Caco-2 (cell line): ENCODE data around the gene MT2A. TPM values are rescaled to one million over a fixed set of nuclear protein-coding genes. Genes with fewer than 3 reads are reported as not detected.
A peak's percentile ranks its signal among the peaks of the same experiment; 100 is the strongest.

Experiments used
- BruUV-seq: library from RNA; stranded (reverse); fragments of 400-500 nt; replicated peaks from 2 replicates; lab custom pipeline; 2021; lab: Mats Ljungman, UMichigan
- CTCF ChIA-PET: fragments of 300-600 bp; sonication (Branson Sonifier 250); formaldehyde crosslinking; loops from one replicate; lab custom pipeline; 2022; ENCODE audit warnings: antibody characterized with exemption; lab: Charles Lee
- POLR2A ChIA-PET: fragments of 300-600 bp; sonication (Branson Sonifier 250); formaldehyde crosslinking; loops from one replicate; lab custom pipeline; 2022; ENCODE audit warnings: antibody characterized with exemption; lab: Charles Lee
- DNase-seq, 2 experiments: peaks; one replicate each; pipeline versions ENCODE4 v3.0.0 to v3.0.0-alpha.2; 2020 to 2022
- H3K27me3 ChIP-seq: replicated peaks from 2 replicates; pipeline ENCODE4 v1.6.0; 2011; ENCODE audit warnings: low read length; ENCODE audit not compliant: control insufficient read depth, insufficient read depth
- H3K36me3 ChIP-seq: 2 replicates; pipeline ENCODE4 v1.5.1; 2011; ENCODE audit warnings: low read length; ENCODE audit not compliant: control insufficient read depth, insufficient read depth
- H3K4me1 ChIP-seq: fragments of 250-450 bp; sonication (Bioruptor Pico); 2 replicates; pipeline ENCODE4 v1.5.1; 2020; ENCODE audit warnings: mild to moderate bottlenecking
- H3K4me3 ChIP-seq: 2 replicates; pipeline ENCODE4 v1.5.1; 2011; ENCODE audit warnings: low read depth, mild to moderate bottlenecking, control low read depth, low read length
- H3K9me3 ChIP-seq: fragments of 250-450 bp; sonication (Bioruptor Pico); 2 replicates; pipeline ENCODE4 v1.5.1; 2020; ENCODE audit warnings: mild to moderate bottlenecking, moderate library complexity
- H3K27ac Mint-ChIP-seq: one replicate; pipeline ENCODE4 v1.8.0; 2022; ENCODE audit warnings: mixed read lengths; ENCODE audit not compliant: unreplicated experiment
- H3K27me3 Mint-ChIP-seq: one replicate; pipeline ENCODE4 v1.8.0; 2022; ENCODE audit warnings: mixed read lengths; ENCODE audit not compliant: insufficient read depth, unreplicated experiment
- H3K36me3 Mint-ChIP-seq: one replicate; pipeline ENCODE4 v1.8.0; 2022; ENCODE audit warnings: mild to moderate bottlenecking, mixed read lengths; ENCODE audit not compliant: insufficient read depth, unreplicated experiment
- H3K4me1 Mint-ChIP-seq: one replicate; pipeline ENCODE4 v1.8.0; 2022; ENCODE audit warnings: low read depth, mixed read lengths; ENCODE audit not compliant: unreplicated experiment
- H3K4me3 Mint-ChIP-seq: one replicate; pipeline ENCODE4 v1.8.0; 2022; ENCODE audit warnings: mild to moderate bottlenecking, moderate library complexity, mixed read lengths; ENCODE audit not compliant: unreplicated experiment
- H3K9me3 Mint-ChIP-seq: one replicate; pipeline ENCODE4 v1.8.0; 2022; ENCODE audit warnings: mixed read lengths; ENCODE audit not compliant: unreplicated experiment
- intact Hi-C: fragments of 100-400 bp; cut with micrococcal nuclease; formaldehyde crosslinking; loops from one replicate; pipeline ENCODE4 v1.10.0; 2022; ENCODE audit not compliant: unreplicated experiment
- total RNA-seq: library from RNA; stranded (reverse); gene quantifications from 2 replicates; pipeline ENCODE4 v1.2.3, GENCODE V29; 2022
- TF ChIP-seq, protein P1 (sequence below), 2 experiments: fragments of 200-600 bp in 1 of 2; IDR thresholded peaks; 1 replicate in 1 of 2; 2 replicates in 1 of 2; pipeline versions ENCODE4 v1.5.1 to v1.8.0; 2011 to 2022; ENCODE audit warnings: antibody characterized with exemption in 1 of 2, control low read depth in 1 of 2, inconsistent platforms in 1 of 2, low read depth in 1 of 2, low read length in 1 of 2, mild to moderate bottlenecking in 1 of 2, moderate library complexity in 1 of 2; ENCODE audit not compliant: insufficient read depth in 1 of 2, severe bottlenecking in 1 of 2, unreplicated experiment in 1 of 2

MT2A gene
- total RNA-seq, 1 experiment from 2014 or later = 10.5 TPM

DNA sequence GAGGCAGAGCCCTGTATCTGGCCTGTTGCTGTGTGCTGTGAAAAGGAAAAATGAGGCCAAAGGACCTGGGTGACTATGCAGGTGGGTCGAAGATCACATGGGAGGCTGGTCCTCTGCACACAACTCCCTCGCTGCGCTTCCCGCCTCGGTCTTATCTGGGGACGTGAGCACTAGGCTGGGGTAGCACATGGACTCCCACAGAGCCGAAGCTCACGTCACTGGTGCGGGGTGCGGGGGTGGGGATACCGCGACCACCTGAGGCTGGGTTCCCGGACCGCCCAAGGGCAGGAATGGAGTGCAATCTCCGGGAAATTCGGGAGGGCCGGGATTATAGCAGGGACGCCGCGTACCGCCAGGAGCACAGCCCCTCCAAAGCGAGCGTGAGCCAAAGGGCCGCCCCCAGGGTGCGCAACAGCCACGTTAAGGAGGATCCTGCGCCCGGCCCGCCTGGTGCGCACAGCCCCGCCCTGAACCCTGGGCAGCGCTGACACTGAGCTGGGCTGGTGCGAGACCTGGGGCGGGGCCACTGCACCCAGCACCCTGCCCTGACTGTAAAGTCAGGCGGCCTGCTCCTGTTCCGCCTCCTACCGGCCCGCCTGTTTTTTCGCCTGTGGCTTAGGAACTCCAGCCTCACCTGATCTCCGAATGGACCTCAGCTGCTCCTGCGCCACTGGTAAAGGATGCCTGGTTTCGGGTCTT, 34.8 kb downstream of the MT2A start:
- DNase-seq = peak; percentile 54 to 63
- no peaks in the 10 kb centered on the region for H3K36me3 Mint-ChIP-seq
- Histone ChIP-seq H3K4me1 (peaks cover 6% of the 10 kb centered on the region; the same call in 1 of the 2 replicates), H3K27me3 (0 out of 2 replicates have a peak, but pooled peaks cover 2% of the 10 kb centered on the region), H3K36me3 (no peaks in the 10 kb centered on the region), H3K4me3 (peak overlapping the region; percentile 9; the same call in 1 of the 2 replicates), H3K9me3 (no peaks in the 10 kb centered on the region)
- BruUV-seq = no TSS peak
- peak overlapping the region; percentile 51 for H3K4me3 Mint-ChIP-seq
- intact Hi-C loops = no loop called here
- peaks cover 10% of the 10 kb centered on the region for H3K27me3 Mint-ChIP-seq
- POLR2A ChIA-PET = no interaction called here
- no peak overlapping the region for H3K27ac Mint-ChIP-seq
- no peaks in the 10 kb centered on the region for H3K9me3 Mint-ChIP-seq
- CTCF ChIA-PET = interaction anchor here (0.6 to 1.4 kb wide), 6 partner anchors 10 to 410 kb away, joined by 3 to 8 read pairs (median 5); partner anchors contain the start of gene MT1F
- TF ChIP-seq, protein P1, sequence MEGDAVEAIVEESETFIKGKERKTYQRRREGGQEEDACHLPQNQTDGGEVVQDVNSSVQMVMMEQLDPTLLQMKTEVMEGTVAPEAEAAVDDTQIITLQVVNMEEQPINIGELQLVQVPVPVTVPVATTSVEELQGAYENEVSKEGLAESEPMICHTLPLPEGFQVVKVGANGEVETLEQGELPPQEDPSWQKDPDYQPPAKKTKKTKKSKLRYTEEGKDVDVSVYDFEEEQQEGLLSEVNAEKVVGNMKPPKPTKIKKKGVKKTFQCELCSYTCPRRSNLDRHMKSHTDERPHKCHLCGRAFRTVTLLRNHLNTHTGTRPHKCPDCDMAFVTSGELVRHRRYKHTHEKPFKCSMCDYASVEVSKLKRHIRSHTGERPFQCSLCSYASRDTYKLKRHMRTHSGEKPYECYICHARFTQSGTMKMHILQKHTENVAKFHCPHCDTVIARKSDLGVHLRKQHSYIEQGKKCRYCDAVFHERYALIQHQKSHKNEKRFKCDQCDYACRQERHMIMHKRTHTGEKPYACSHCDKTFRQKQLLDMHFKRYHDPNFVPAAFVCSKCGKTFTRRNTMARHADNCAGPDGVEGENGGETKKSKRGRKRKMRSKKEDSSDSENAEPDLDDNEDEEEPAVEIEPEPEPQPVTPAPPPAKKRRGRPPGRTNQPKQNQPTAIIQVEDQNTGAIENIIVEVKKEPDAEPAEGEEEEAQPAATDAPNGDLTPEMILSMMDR (IDR thresholded peaks at IDR 0.05; ENCODE audit: insufficient read depth in 1 of 2, low read depth in 1 of 2, low read length in 1 of 2, severe bottlenecking in 1 of 2, unreplicated experiment in 1 of 2) = peak; percentile 6 to 19
- H3K4me1 Mint-ChIP-seq = peaks cover 8% of the 10 kb centered on the region

DNA sequence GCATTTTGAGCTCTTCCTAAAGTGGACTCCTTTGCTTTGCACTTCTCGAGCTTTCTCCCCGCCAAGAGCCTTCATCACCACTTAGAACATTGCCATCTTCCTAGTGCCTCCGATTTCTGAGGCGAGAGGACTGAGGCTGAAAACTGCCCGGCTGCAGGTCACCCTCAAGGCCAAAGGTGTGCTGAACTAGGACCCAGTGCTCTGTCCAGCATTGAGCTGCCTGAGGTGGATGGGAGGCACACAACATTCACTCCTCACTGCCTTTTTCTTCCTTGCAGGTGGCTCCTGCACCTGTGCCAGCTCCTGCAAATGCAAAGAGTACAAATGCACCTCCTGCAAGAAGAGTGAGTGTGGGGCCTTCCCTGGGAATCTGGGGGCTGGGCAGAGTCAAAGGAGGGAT, 35.4 kb downstream of the MT2A start:
- H3K4me1 Mint-ChIP-seq = peaks cover 8% of the 10 kb centered on the region
- no peaks in the 10 kb centered on the region for H3K36me3 Mint-ChIP-seq
- Histone ChIP-seq H3K9me3 (no peaks in the 10 kb centered on the region), H3K4me3 (no peak overlapping the region), H3K27me3 (0 out of 2 replicates have a peak, but pooled peaks cover 1% of the 10 kb centered on the region), H3K36me3 (no peaks in the 10 kb centered on the region), H3K4me1 (peaks cover 6% of the 10 kb centered on the region; the same call in 1 of the 2 replicates)
- H3K4me3 Mint-ChIP-seq = peak overlapping the region; percentile 51
- no peak overlapping the region for H3K27ac Mint-ChIP-seq
- no peak for DNase-seq
- peaks cover 10% of the 10 kb centered on the region for H3K27me3 Mint-ChIP-seq
- intact Hi-C loops = no loop called here
- ChIA-PET POLR2A (no interaction called here), CTCF (interaction anchor here (0.6 to 1.4 kb wide), 6 partner anchors 9 to 409 kb away, joined by 3 to 8 read pairs (median 5); partner anchors contain the start of gene MT1F)
- H3K9me3 Mint-ChIP-seq = no peaks in the 10 kb centered on the region
- BruUV-seq = no TSS peak
- TF ChIP-seq, protein P1 (IDR thresholded peaks at IDR 0.05; ENCODE audit: insufficient read depth in 1 of 2, low read depth in 1 of 2, low read length in 1 of 2, severe bottlenecking in 1 of 2, unreplicated experiment in 1 of 2) = no peak

GRCh38 chr16:56645311-56645710, 36.9 kb downstream of the MT2A start:
- TF ChIP-seq, protein P1 (IDR thresholded peaks at IDR 0.05; ENCODE audit: insufficient read depth in 1 of 2, low read depth in 1 of 2, low read length in 1 of 2, severe bottlenecking in 1 of 2, unreplicated experiment in 1 of 2) = no peak
- DNase-seq = no peak
- Histone ChIP-seq H3K9me3 (no peaks in the 10 kb centered on the region), H3K27me3 (no peaks in the 10 kb centered on the region), H3K4me1 (peaks cover 18% of the 10 kb centered on the region), H3K4me3 (no peak overlapping the region), H3K36me3 (no peaks in the 10 kb centered on the region)
- Mint-ChIP-seq H3K9me3 (no peaks in the 10 kb centered on the region), H3K36me3 (no peaks in the 10 kb centered on the region), H3K4me1 (peaks cover 8% of the 10 kb centered on the region), H3K27me3 (peaks cover 10% of the 10 kb centered on the region), H3K27ac (no peak overlapping the region), H3K4me3 (no peak overlapping the region)
- intact Hi-C loops = no loop called here
- CTCF ChIA-PET = no interaction called here
- POLR2A ChIA-PET = no interaction called here
- BruUV-seq = no TSS peak
